Lung (tissue), 12 donors: ENCODE data around the gene ITGB8. TPM values are rescaled to one million over a fixed set of nuclear protein-coding genes. Genes with fewer than 3 reads are reported as not detected.

Experiments used
- ATAC-seq: fragments of 200-7000 bp; cut with Tn5 transposase; one replicate; pipeline ENCODE4 v1.9.1; 2020; ENCODE audit warnings: moderate number of reproducible peaks; ENCODE audit not compliant: insufficient read depth, low FRiP score
- DNase-seq, 3 donors: peaks; one replicate each; pipeline ENCODE4 v3.0.0-alpha.2; 2013 to 2017
- H3K27ac ChIP-seq, 2 donors: one replicate each; pipeline ENCODE4 v1.5.1; 2013; ENCODE audit warnings: mild to moderate bottlenecking in 2 of 2, moderate library complexity in 2 of 2, control low read depth in 1 of 2, inconsistent platforms in 1 of 2, low read depth in 1 of 2, low read length in 1 of 2
- H3K27me3 ChIP-seq, 3 donors: one replicate each; pipeline ENCODE4 v1.5.1; 2013; ENCODE audit warnings: low read length in 2 of 3; ENCODE audit not compliant: control insufficient read depth in 3 of 3, insufficient read depth in 3 of 3
- H3K36me3 ChIP-seq, 4 donors: one replicate each; pipeline ENCODE4 v1.5.1; 2013; ENCODE audit warnings: low read length in 4 of 4, mild to moderate bottlenecking in 1 of 4, moderate library complexity in 1 of 4; ENCODE audit not compliant: control insufficient read depth in 4 of 4, insufficient read depth in 4 of 4
- H3K4me1 ChIP-seq, 5 donors: one replicate each; pipeline ENCODE4 v1.5.1; 2013; ENCODE audit warnings: low read length in 5 of 5, mild to moderate bottlenecking in 2 of 5, moderate library complexity in 1 of 5; ENCODE audit not compliant: control insufficient read depth in 5 of 5, insufficient read depth in 5 of 5
- H3K4me3 ChIP-seq: one replicate; pipeline ENCODE4 v1.5.1; 2013; ENCODE audit warnings: mild to moderate bottlenecking, control low read depth, moderate library complexity
- H3K9ac ChIP-seq, 2 donors: one replicate each; pipeline ENCODE4 v1.5.1; 2013; ENCODE audit warnings: low read length in 2 of 2, control low read depth in 1 of 2; ENCODE audit not compliant: insufficient read depth in 1 of 2
- H3K9me3 ChIP-seq, 4 donors: one replicate each; pipeline ENCODE4 v1.5.1; 2013; ENCODE audit warnings: low read length in 3 of 4, mild to moderate bottlenecking in 1 of 4, moderate library complexity in 1 of 4; ENCODE audit not compliant: control insufficient read depth in 4 of 4, insufficient read depth in 3 of 4
- CTCF ChIP-seq: IDR thresholded peaks from 2 replicates; pipeline ENCODE4 v1.5.1; 2012; ENCODE audit warnings: mild to moderate bottlenecking; ENCODE audit errors: control extremely low read depth, extremely low read depth
- WGBS, 2 donors: extraction: QIAGEN DNeasy Blood & Tissue Kit; methylation state at CpG; one replicate each; pipeline ENCODE4 v1.1.7; 2013; 5-methylcytosine and 5-hydroxymethylcytosine counted together
- polyA plus RNA-seq, 2 donors: library from polyadenylated mRNA; stranded (reverse); fragments of 200-250 nt; gene quantifications; one replicate each; pipeline ENCODE4 v1.2.1, GENCODE V29; 2013
- total RNA-seq, 2 donors: library from RNA; depleted of rRNA in 1 of 2; stranded (reverse); fragments of >200 nt in 1 of 2; gene quantifications; one replicate each; pipeline ENCODE4 v1.2.1, GENCODE V29; 2014 to 2021
- donor health status: control.
- donor health status: control.
- donor health status: Bipolar disorder and iron deficiency.
- donor health status: healthy.
- donor health status: DM: yes; HTN: yes; CAD: no.

Gene ITGB8
- total and polyA plus RNA-seq, 4 donors = 1.5 to 29.7 (median 15.2) TPM

- H3K4me1 ChIP-seq = no peaks in the 10 kb centered on the region
- no peak overlapping the region for H3K27ac ChIP-seq
- DNase-seq (no peak), ATAC-seq (no peak)
- H3K9ac ChIP-seq = no peak overlapping the region
- H3K4me3 ChIP-seq = no peak overlapping the region
- 91 to 100% methylated on average over 1 of the region's 1 CpG for WGBS, 2 donors
- H3K27me3 ChIP-seq = no peaks in the 10 kb centered on the region
- H3K36me3 ChIP-seq = no peaks in the 10 kb centered on the region
- no peaks in the 10 kb centered on the region for H3K9me3 ChIP-seq
- no peak for TF ChIP-seq CTCF
Measured at GRCh38 chr7:20313626-20314025, 17.1 kb upstream of the ITGB8 start.

GRCh38 chr7:20314198-20314597, 16.5 kb upstream of the ITGB8 start:
- H3K27me3 ChIP-seq = no peaks in the 10 kb centered on the region
- WGBS, 2 donors = 79 to 90% methylated on average over 2 of the region's 2 CpGs
- no peak for DNase-seq
- H3K4me3 ChIP-seq = no peak overlapping the region
- no peaks in the 10 kb centered on the region for H3K9me3 ChIP-seq
- no peak for TF ChIP-seq CTCF
- H3K36me3 ChIP-seq = no peaks in the 10 kb centered on the region
- no peak overlapping the region for H3K9ac ChIP-seq
- no peaks in the 10 kb centered on the region for H3K4me1 ChIP-seq
- H3K27ac ChIP-seq = no peak overlapping the region
- no peak for ATAC-seq

GRCh38 chr7:20316706-20317105, 14.0 kb upstream of the ITGB8 start:
- TF ChIP-seq CTCF = no peak
- H3K9ac ChIP-seq = no peak overlapping the region
- 72 to 76% methylated on average over 4 of the region's 4 CpGs for WGBS, 2 donors

GRCh38 chr7:20317413-20317812, 13.3 kb upstream of the ITGB8 start:
- ATAC-seq (no peak), DNase-seq (no peak)
- Histone ChIP-seq H3K9ac (no peak overlapping the region), H3K27me3 (no peaks in the 10 kb centered on the region), H3K9me3 (no peaks in the 10 kb centered on the region), H3K4me1 (no peaks in the 10 kb centered on the region), H3K27ac (no peak overlapping the region), H3K4me3 (no peak overlapping the region), H3K36me3 (no peaks in the 10 kb centered on the region)
- no peak for TF ChIP-seq CTCF

More at GRCh38 chr7:20316706-20317105, 14.0 kb upstream of the ITGB8 start:
- no peak overlapping the region for H3K27ac ChIP-seq
- H3K4me1 ChIP-seq = no peaks in the 10 kb centered on the region
- ATAC-seq = no peak
- H3K36me3 ChIP-seq = no peaks in the 10 kb centered on the region
- H3K9me3 ChIP-seq = no peaks in the 10 kb centered on the region
- H3K4me3 ChIP-seq = no peak overlapping the region
- H3K27me3 ChIP-seq = no peaks in the 10 kb centered on the region
- DNase-seq = no peak
